Endothelial cell of umbilical vein (primary cell): ENCODE data around the gene BPGM. TPM values are rescaled to one million over a fixed set of nuclear protein-coding genes. Genes with fewer than 3 reads are reported as not detected.

ENCODE experiments used
- BruUV-seq: library from RNA; stranded (reverse); fragments of 400-500 nt; replicated peaks from 2 replicates; lab custom pipeline; 2021; lab: Mats Ljungman, UMichigan
- CTCF ChIA-PET: fragments of 300-600, 350-600 bp; sonication (Branson Sonifier 250); formaldehyde crosslinking; loops from one replicate; lab custom pipeline; 2021; ENCODE audit warnings: antibody characterized with exemption, inconsistent platforms; lab: Charles Lee
- POLR2A ChIA-PET: fragments of 300-600, 350-600 bp; sonication (Branson Sonifier 250); formaldehyde crosslinking; loops from one replicate; lab custom pipeline; 2021; ENCODE audit warnings: antibody characterized with exemption, inconsistent platforms; lab: Charles Lee
- DNase-seq: peaks from one replicate; pipeline ENCODE4 v3.0.0-alpha.2; 2011; ENCODE audit warnings: low read depth, low spot score
- FAIRE-seq: peaks from 2 replicates; lab custom pipeline; 2011; peaks lifted over from hg19 to GRCh38; lab: Jason Lieb, UNC
- H2AFZ ChIP-seq: 2 replicates; pipeline ENCODE4 v1.6.0; 2012; ENCODE audit warnings: low read depth, low read length, control low read depth, inconsistent platforms
- H3K27ac ChIP-seq: 2 replicates; pipeline ENCODE4 v1.5.1; 2011; ENCODE audit warnings: low read depth, mild to moderate bottlenecking, control low read depth, low read length, moderate library complexity; ENCODE audit not compliant: insufficient read depth
- H3K27me3 ChIP-seq, 2 experiments: 2 replicates each; pipeline versions ENCODE4 v1.6.0 to v1.6.1; 2011; ENCODE audit warnings: low read length in 2 of 2, mixed read lengths in 1 of 2; ENCODE audit not compliant: control insufficient read depth in 2 of 2, insufficient read depth in 2 of 2
- H3K36me3 ChIP-seq, 2 experiments: 2 replicates in 1 of 2; 3 replicates in 1 of 2; pipeline ENCODE4 v1.5.1; 2011; ENCODE audit warnings: low read length in 2 of 2, mild to moderate bottlenecking in 1 of 2, moderate library complexity in 1 of 2; ENCODE audit not compliant: control insufficient read depth in 2 of 2, insufficient read depth in 2 of 2; ENCODE audit errors: extremely low read depth in 1 of 2
- H3K4me1 ChIP-seq: 3 replicates; pipeline ENCODE4 v1.5.1; 2011; ENCODE audit warnings: mild to moderate bottlenecking, low read length; ENCODE audit not compliant: control insufficient read depth, insufficient read depth; ENCODE audit errors: extremely low read depth
- H3K4me2 ChIP-seq: 2 replicates; pipeline ENCODE4 v1.6.1; 2011; ENCODE audit warnings: low read length, control low read depth, mixed read lengths; ENCODE audit not compliant: insufficient read depth
- H3K4me3 ChIP-seq, 3 experiments: fragments of 200-600 bp in 1 of 3; sonication (generic), shearing (Covaris generic) in 1 of 3; replicated peaks in 1 of 3; 2 replicates each; pipeline ENCODE4 v1.5.1; 2011 to 2016; ENCODE audit warnings: control low read depth in 3 of 3, low read length in 3 of 3, mild to moderate bottlenecking in 2 of 3, inconsistent platforms in 1 of 3, low read depth in 1 of 3, moderate library complexity in 1 of 3; ENCODE audit not compliant: insufficient read depth in 1 of 3
- H3K79me2 ChIP-seq: 2 replicates; pipeline ENCODE4 v1.6.0; 2012; ENCODE audit warnings: low read length, inconsistent platforms; ENCODE audit not compliant: control insufficient read depth, insufficient read depth
- H3K9ac ChIP-seq: replicated peaks from 2 replicates; pipeline ENCODE3; 2011; ENCODE audit warnings: low read length, control low read depth; ENCODE audit not compliant: insufficient read depth; ENCODE audit errors: extremely low read depth
- H3K9me1 ChIP-seq: replicated peaks from 3 replicates; pipeline ENCODE4 v1.6.0; 2011; ENCODE audit warnings: mild to moderate bottlenecking, low read length; ENCODE audit not compliant: control insufficient read depth, insufficient read depth; ENCODE audit errors: extremely low read depth
- H3K9me3 ChIP-seq: replicated peaks from 2 replicates; pipeline ENCODE4 v1.5.1; 2012; ENCODE audit warnings: low read length, inconsistent platforms; ENCODE audit not compliant: control insufficient read depth, insufficient read depth
- H4K20me1 ChIP-seq: replicated peaks from 2 replicates; pipeline ENCODE3; 2011; ENCODE audit warnings: mild to moderate bottlenecking, low read length; ENCODE audit not compliant: control insufficient read depth, insufficient read depth; ENCODE audit errors: extremely low read depth
- CTCF ChIP-seq, 2 donors: IDR thresholded peaks; 1 replicate in 1 of 2; 2 replicates in 1 of 2; pipeline ENCODE4 v1.5.1; 2011; ENCODE audit warnings: low read length in 2 of 2, mild to moderate bottlenecking in 2 of 2, moderate library complexity in 2 of 2, control low read depth in 1 of 2, inconsistent platforms in 1 of 2, low read depth in 1 of 2; ENCODE audit not compliant: insufficient read depth in 1 of 2; ENCODE audit errors: extremely low read depth in 1 of 2
- EZH2 ChIP-seq: IDR thresholded peaks from 2 replicates; pipeline ENCODE4 v1.6.1; 2012; ENCODE audit warnings: borderline replicate concordance, low read depth, mild to moderate bottlenecking, moderate library complexity, low read length, inconsistent platforms; ENCODE audit not compliant: severe bottlenecking
- FOS ChIP-seq: IDR thresholded peaks from 2 replicates; pipeline ENCODE4 v1.6.1; 2011; ENCODE audit warnings: mild to moderate bottlenecking, low read length, moderate library complexity, borderline replicate concordance; ENCODE audit not compliant: insufficient read depth
- GATA2 ChIP-seq: IDR thresholded peaks from 2 replicates; pipeline ENCODE4 v1.7.0; 2011; ENCODE audit warnings: low read depth, mild to moderate bottlenecking, moderate library complexity, mixed read lengths, low read length; ENCODE audit not compliant: insufficient read length, insufficient read depth
- JUN ChIP-seq: IDR thresholded peaks from 2 replicates; pipeline ENCODE4 v1.6.1; 2011; ENCODE audit warnings: borderline replicate concordance, low read depth; ENCODE audit not compliant: insufficient read length, insufficient read depth
- MAX ChIP-seq: IDR thresholded peaks from 2 replicates; pipeline ENCODE4 v1.6.1; 2011; ENCODE audit not compliant: insufficient read depth, insufficient read length
- MYC ChIP-seq: IDR thresholded peaks from one replicate; pipeline ENCODE4 v1.6.1; 2011; ENCODE audit warnings: mild to moderate bottlenecking, low read depth, low read length
- POLR2A ChIP-seq: IDR thresholded peaks from 2 replicates; pipeline ENCODE4 v1.6.1; 2012; ENCODE audit warnings: low read depth, mild to moderate bottlenecking, control low read depth, low read length
- POLR2AphosphoS5 ChIP-seq: IDR thresholded peaks from 2 replicates; pipeline ENCODE4 v1.6.1; 2012; ENCODE audit warnings: low read depth, mild to moderate bottlenecking, control low read depth, low read length, moderate library complexity; ENCODE audit not compliant: insufficient read depth
- dilution Hi-C: fragments of 300-500 bp; cut with MboI; formaldehyde crosslinking; loops from one replicate; pipeline ENCODE4 v1.15.0; 2019; ENCODE audit warnings: low sequenced_read_pairs; ENCODE audit not compliant: extremely low pct_ligation_motif_present
- intact Hi-C: fragments of 100-400 bp; cut with micrococcal nuclease; formaldehyde crosslinking; loops from one replicate; pipeline ENCODE4 v1.10.0; 2022
- polyA plus RNA-seq, 4 experiments: library from polyadenylated mRNA; depleted of rRNA in 3 of 4; stranded (reverse) in 3 of 4; unstranded in 1 of 4; fragments of >200 nt; gene quantifications; 2 replicates each; pipeline versions ENCODE4 v1.2.1 to v1.2.3, GENCODE V29; 2011 to 2012; ENCODE audit warnings: missing spikeins in 1 of 4
- total RNA-seq: library from RNA; stranded (reverse); gene quantifications from 2 replicates; pipeline ENCODE4 v1.2.3, GENCODE V29; 2021

Gene BPGM
- total and polyA plus RNA-seq, 2 donors (not counting 3 experiments of a cell fraction or from before 2014, with no cell fraction given), result 24.2 to 28.3 TPM

DNA sequence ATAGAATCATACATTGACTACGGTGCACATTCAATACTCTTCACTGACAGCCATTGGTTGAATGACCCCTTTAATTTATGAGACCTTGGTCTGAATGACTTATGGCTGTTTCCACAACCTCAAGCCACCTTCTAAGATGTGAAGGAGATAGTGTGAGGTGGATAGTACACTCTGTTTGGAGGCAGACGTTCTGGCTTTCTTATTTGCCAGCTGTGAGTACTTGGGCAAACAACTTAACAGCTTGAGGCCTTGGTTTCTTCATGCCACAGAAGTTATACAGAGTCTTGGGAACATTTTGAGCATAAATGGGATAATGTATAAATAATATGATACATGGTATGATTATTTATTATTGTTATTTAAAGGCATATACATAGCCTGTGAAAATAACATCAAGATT lies 62.0 kb downstream of the BPGM start:
- CTCF ChIA-PET, result interaction anchor here (0.5 to 1.5 kb wide), 4 partner anchors 9 to 76 kb away, joined by 3 to 5 read pairs (median 3); no protein-coding TSS in a partner anchor
- H3K4me2 ChIP-seq, result no peak overlapping the region
- intact Hi-C loops (no loop called here), dilution Hi-C loops (no loop called here)
- H2AFZ ChIP-seq, result no peak overlapping the region
- no peak for FAIRE-seq
- H3K27ac ChIP-seq, result no peak overlapping the region
- no peaks in the 10 kb centered on the region for H3K36me3 ChIP-seq
- BruUV-seq, result no TSS peak
- H3K4me3 ChIP-seq, result no peak overlapping the region
- no peaks in the 10 kb centered on the region for H3K79me2 ChIP-seq
- TF ChIP-seq MYC (no peak), GATA2 (no peak), CTCF (IDR thresholded peaks at IDR 0.05; ENCODE audit: extremely low read depth in 1 of 2, insufficient read depth in 1 of 2, low read depth in 1 of 2, low read length in 2 of 2) (no peak), EZH2 (no peak), POLR2AphosphoS5 (no peak), POLR2A (no peak), MAX (no peak), FOS (no peak), JUN (no peak)
- H3K27me3 ChIP-seq, result no peaks in the 10 kb centered on the region
- DNase-seq, result no peak
- no peak overlapping the region for H3K9ac ChIP-seq
- peaks cover 2% of the 10 kb centered on the region for H3K4me1 ChIP-seq
- no peaks in the 10 kb centered on the region for H4K20me1 ChIP-seq
- H3K9me1 ChIP-seq, result no peaks in the 10 kb centered on the region
- POLR2A ChIA-PET, result no interaction called here
- no peaks in the 10 kb centered on the region for H3K9me3 ChIP-seq
